Stimulated activated CD4-positive, alpha-beta T cell treated with anti-CD3 and anti-CD28 coated beads, Interleukin-12 subunit alpha, Interleukin-12 subunit beta, amount 100 ng/mL, for 4 hours (primary cell): Measurements from ENCODE around the gene C11orf21.

ENCODE experiments used
- DNase-seq: peaks from one replicate; pipeline ENCODE4 v3.0.0-alpha.2; 2020

Gene C11orf21

GRCh38 chr11:2270322-2271076 lies 31.2 kb downstream of the C11orf21 start, which contains the start of gene ASCL2:
TSS of gene ASCL2 (minus strand) at chr11:2270588. CDS start at chr11:2270332, 256 bp downstream.
- no peak for DNase-seq

GRCh38 chr11:2269601-2270321 lies 32.0 kb downstream of the C11orf21 start:
- peak; percentile 43 for DNase-seq

- DNase-seq = peak; percentile 84
Observed at GRCh38 chr11:2268729-2269600, 32.8 kb downstream of the C11orf21 start.

GRCh38 chr11:2267851-2268728 lies 33.6 kb downstream of the C11orf21 start:
- no peak for DNase-seq

GRCh38 chr11:2267306-2267850 lies 34.3 kb downstream of the C11orf21 start:
- DNase-seq = no peak

- no peak for DNase-seq
Observed at GRCh38 chr11:2266586-2267305, 35.0 kb downstream of the C11orf21 start.

GRCh38 chr11:2265854-2266585 lies 35.7 kb downstream of the C11orf21 start:
- DNase-seq = no peak

- DNase-seq = no peak
Observed at GRCh38 chr11:2265396-2265795, 36.3 kb downstream of the C11orf21 start.

GRCh38 chr11:2264366-2265053 lies 37.2 kb downstream of the C11orf21 start:
- DNase-seq = no peak

GRCh38 chr11:2263724-2264360 lies 37.9 kb downstream of the C11orf21 start:
- no peak for DNase-seq

GRCh38 chr11:2263071-2263565 lies 38.6 kb downstream of the C11orf21 start:
- DNase-seq = no peak

- no peak for DNase-seq
Observed at GRCh38 chr11:2262301-2263070, 39.2 kb downstream of the C11orf21 start.

GRCh38 chr11:2261436-2262230 lies 40.1 kb downstream of the C11orf21 start:
- DNase-seq = no peak

GRCh38 chr11:2260491-2261364 lies 41.0 kb downstream of the C11orf21 start:
- DNase-seq = no peak

- no peak for DNase-seq
Observed at GRCh38 chr11:2259897-2260451, 41.7 kb downstream of the C11orf21 start.

- DNase-seq = no peak
Observed at GRCh38 chr11:2259466-2259830, 42.3 kb downstream of the C11orf21 start.
